HG02798 (cell line): ENCODE data around the gene ADGRG3.

Source experiments
- ATAC-seq: cut with Tn5 transposase; IDR thresholded peaks from one replicate; pipeline ENCODE4 v1.9.1; 2021; ENCODE audit warnings: mild to moderate bottlenecking; ENCODE audit not compliant: unreplicated experiment, poor library complexity

The ADGRG3 gene

DNA sequence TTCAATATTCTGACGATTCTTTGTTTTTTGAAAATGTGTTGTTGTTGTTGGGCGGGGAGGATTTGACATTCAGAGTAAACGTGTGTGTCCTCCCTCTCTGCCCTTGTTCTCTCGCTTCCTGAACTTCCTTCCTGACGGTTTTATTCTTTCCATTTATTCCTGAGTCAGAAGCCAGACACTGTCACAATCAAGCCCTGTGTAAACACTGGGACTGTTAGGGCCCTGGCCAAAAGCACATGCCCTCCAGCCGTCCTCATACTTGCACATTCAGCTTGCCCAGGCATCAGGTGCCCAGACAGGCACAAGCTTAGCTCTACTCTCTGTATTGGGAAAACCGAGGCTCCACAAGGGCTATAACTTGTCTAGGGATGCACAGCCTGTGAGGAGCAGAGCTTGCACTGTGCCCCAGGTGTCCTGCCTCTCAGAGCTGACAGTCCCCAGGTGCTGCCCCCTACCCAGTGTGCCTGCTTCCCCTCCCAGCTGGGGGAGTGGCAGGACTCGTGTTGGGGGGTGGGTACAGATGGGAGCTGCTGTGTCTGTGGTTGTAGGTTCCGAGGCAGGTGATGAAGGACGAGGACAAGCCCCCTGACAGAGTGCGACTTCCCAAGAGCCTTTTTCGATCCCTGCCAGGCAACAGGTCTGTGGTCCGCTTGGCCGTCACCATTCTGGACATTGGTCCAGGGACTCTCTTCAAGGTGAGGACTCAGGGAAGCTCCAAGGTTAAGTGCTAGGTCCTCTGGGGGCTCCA, 9.7 kb downstream of the ADGRG3 start:
- ATAC-seq: no peak

DNA sequence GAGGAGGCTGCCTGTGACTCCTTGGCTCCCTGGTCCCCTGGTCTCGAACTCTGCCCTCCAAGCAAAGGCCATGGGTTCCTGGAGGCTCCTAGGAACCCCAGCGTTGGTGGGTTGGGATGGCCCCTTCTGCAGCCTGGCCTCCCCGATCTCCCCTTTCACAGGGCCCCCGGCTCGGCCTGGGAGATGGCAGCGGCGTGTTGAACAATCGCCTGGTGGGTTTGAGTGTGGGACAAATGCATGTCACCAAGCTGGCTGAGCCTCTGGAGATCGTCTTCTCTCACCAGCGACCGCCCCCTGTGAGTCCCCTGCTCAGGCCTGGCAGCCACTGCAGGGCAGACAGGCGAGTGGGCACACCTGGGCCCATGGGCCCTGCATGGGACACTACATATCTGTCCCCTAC, 10.9 kb downstream of the ADGRG3 start:
- no peak for ATAC-seq

DNA sequence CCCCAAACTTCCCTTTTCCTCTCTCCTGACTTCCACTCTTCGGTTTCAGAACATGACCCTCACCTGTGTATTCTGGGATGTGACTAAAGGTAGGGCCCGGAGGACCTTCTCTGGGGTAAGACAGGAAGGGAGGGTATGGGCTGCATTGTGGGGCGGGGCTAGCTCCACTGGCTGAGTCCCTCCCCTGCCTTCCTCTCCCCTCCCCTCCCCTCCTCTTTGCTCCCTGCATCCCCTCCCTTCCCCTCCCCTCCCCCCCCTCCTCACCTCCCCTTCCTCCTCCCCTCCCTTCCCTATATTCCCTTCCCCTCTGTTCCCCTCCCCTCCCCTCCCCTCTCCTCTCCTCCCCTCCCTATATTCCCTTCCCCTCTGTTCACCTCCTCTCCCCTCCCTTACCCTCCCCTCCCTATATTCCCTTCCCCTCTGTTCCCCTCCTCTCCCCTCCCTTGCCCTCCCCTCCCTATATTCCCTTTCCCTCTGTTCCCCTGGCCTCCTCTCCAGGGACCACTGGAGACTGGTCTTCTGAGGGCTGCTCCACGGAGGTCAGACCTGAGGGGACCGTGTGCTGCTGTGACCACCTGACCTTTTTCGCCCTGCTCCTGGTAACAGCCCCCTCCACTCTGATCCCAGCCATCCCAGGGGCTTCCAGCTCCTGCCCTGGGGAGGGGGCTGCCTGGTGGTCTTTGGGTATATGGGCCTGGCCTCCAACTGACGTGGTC, 11.8 kb downstream of the ADGRG3 start:
- ATAC-seq: no peak

DNA sequence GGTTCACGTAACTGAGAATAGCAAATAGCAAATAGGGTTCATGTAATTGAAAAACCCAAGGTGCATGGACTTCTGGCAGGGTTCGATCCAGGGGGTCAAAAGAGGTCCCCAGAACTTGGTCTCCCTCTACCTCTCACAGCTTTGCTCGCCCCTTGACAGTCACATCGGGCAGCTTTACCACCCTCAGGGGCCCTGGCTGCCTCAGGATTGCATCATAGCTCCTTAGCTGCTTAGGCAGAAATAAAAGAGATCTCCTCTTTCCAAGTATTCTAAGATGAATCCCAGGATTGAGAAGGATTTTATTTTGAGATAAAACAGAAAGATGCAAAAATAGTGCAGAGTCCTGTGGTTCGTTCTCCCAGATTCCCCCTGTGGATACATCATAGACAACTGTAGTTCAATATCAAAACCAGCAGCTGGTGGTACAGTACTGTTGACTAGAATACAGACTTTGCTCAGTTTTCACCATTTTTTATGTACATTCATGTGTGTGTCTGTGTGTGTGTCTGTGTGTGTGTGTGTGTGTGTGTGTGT, 12.8 kb downstream of the ADGRG3 start:
- ATAC-seq: no peak

DNA sequence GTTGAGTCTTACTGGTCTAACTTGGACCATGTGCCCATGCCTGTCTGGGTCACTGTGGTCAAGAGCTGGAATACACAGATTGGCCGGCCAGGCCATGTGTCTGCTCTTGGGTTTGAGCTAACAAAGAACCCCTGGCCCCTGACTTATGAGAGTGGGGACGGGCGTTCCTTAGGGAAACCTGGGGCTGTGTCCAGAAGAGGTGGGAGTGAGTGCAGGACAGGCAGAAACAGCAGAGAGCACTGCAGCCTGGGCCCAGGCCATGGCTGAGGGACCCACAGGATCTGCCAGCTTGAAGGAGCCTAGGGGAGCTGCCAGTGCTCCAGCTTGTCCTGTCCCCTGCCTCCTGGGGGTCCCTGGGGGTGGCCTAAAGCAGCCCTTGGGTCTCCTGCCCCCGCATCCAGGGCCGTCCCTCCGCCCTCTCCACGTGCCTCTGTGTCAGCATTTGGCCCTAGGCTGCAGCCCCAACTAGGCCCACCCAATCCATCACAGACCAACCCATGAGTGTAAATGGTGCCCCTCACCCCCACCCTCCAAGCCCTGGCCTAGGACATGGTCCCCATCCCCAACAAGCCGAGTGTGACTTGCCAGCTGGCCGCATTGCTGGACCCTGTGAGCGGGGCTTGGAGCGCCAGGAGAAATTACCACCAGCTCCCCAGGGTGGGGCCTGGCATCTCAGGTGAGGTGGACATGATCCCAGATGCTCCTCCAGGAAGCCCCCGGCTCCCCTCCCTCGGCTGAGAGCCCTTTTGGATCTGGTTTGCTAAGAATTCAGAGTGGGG, 14.0 kb downstream of the ADGRG3 start:
- no peak for ATAC-seq

DNA sequence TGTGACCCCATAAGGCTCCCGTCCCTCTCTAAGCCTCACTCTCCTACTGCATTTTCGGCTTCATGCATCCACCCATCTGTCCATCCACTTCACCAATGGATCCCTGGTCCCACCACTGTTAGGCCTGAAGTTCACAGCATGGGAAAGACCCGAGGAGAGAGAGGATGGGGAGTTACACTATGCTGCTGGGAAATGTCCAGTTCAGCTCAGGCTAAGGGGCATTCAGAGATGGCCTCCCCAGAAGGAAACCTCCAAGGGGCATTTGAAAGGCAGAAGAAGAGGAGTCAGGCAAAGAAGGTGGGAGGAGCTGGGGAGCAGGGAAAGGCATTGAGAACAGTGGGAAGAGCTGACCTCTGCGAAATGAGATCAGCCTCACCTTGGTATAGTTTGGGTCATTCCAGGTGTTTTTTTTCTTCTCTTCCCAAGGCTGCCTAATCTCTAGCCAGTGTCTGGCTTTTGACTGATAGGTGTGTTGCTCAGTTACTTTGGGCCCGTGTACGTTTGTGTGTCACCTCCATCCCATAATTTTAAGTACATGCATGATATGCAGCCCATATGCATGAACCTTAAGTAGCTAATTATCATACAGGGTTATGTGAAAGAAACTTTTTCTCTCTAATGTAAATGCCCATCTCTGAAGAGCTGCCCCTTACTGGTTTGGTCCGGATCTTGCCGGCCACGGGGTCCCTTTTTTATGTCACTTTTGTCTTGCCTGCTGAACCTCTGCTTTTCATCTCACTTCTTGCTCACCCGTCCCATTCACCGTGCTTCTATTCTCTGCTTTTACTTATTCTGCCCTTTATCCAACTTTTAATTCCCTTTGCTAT, 14.9 kb downstream of the ADGRG3 start:
- no peak for ATAC-seq

DNA sequence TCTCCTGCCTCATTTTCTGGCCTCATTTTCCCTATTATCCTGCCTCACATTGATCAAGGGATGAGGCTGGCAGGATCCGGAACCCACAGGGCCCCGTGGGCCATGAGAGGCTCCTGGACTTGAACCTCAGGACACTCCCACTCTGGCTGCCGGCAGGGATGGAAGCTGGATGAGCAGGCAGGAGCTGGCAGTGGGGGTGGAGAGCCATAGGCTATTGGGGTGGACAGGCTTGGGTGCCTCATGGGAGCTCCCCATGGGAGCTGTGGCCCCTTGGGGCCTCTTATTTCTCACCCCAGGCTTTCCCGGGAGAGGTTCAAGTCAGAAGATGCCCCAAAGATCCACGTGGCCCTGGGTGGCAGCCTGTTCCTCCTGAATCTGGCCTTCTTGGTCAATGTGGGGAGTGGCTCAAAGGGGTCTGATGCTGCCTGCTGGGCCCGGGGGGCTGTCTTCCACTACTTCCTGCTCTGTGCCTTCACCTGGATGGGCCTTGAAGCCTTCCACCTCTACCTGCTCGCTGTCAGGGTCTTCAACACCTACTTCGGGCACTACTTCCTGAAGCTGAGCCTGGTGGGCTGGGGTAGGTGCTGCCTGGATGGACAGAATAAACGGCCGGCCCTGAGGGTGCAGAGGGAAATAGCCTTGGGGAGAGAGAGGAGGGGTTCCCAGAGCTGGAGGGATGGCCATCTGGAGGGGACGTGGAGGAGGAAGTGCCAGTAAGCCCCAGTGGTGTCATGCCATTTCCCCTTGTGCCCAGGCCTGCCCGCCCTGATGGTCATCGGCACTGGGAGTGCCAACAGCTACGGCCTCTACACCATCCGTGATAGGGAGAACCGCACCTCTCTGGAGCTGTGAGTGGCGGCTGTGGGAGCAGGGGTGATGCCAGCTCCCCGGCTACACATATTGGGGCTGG, 15.8 kb downstream of the ADGRG3 start:
- ATAC-seq: no peak

DNA sequence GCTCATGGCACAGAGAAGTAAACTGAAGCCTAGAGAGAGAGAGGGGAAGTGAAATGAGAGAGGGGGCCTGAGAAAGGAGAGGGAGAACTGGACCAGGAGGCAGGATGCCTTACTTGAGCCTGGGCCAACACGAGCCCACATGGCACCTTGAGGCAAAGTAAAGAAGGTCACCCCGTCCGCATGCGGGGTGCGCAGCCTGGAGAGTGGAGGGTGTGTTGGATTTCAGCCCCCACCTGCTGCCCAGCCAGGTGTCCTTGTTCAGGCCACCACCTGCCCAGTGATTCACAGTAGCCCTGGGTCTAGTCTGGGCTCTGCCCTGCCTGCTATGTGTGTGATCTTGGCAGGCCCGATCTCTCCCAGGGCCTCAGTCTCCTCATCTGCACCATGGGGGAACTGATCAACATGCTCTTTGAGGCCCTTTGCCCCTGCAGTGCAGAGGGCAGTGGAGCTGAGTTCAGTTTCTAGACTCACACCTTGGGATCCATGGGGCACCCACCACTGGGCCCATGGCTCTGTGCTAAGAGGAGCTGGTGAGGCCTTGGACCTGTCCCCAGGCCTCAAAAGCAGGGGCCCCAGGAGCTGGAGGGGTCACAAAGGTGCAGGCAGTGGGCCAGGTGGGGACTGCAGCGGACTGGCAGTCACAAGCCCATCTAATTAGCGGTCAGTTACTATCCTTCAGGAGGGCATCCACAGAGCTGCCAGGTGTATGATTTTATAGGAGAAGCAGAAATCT, 16.7 kb downstream of the ADGRG3 start:
- no peak for ATAC-seq

DNA sequence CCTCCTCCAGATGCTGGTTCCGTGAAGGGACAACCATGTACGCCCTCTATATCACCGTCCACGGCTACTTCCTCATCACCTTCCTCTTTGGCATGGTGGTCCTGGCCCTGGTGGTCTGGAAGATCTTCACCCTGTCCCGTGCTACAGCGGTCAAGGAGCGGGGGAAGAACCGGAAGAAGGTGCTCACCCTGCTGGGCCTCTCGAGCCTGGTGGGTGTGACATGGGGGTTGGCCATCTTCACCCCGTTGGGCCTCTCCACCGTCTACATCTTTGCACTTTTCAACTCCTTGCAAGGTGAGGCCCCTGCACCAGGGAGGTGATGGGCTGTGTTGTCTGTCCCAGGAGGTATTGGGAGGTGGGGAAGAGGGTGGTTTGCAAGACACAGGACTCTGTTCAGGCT, 17.5 kb downstream of the ADGRG3 start:
- no peak for ATAC-seq

DNA sequence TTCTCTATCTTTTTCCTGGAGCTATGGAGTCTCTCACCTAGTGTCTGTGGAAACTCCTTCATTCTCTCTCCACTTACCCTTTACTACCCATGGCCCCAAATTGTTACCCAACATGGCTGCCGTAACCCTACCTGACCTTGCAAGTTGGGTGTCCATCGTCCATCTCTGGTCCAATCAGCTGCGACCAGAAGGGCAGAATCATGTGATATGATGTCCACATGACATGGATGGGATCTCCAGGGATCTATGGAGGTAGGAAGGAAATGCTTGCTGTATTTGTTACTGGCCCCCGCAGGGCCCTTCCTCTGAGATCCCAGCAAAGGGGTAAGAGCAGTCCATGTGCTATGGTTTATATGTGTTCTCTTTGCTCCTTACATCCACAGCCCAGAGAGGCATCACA, 18.5 kb downstream of the ADGRG3 start:
- ATAC-seq: no peak

DNA sequence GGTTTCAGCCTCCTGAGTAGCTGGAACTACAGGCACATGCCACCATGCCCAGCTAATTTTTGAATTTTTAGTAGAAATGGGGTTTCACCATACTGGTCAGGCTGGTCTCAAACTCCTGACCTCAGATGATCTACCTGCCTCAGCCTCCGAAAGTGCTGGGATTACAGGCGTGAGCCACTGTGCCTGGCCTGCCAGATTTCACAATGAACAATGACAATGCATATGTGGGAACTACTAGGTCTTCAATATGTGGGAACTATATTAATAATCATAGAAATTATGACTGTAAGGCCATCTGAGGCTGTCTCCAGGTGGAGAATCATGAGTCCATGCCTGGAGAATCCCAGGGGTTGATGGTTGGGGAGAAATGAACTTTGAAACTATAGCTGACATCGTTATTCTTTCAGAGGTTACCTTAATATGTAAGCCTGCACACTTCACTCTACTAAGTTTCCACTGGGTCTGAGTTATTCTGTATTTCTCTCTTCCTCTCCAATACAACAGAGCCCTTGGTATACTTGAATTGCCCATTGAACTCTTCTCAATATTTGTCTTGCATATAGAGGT, 19.3 kb downstream of the ADGRG3 start:
- no peak for ATAC-seq

DNA sequence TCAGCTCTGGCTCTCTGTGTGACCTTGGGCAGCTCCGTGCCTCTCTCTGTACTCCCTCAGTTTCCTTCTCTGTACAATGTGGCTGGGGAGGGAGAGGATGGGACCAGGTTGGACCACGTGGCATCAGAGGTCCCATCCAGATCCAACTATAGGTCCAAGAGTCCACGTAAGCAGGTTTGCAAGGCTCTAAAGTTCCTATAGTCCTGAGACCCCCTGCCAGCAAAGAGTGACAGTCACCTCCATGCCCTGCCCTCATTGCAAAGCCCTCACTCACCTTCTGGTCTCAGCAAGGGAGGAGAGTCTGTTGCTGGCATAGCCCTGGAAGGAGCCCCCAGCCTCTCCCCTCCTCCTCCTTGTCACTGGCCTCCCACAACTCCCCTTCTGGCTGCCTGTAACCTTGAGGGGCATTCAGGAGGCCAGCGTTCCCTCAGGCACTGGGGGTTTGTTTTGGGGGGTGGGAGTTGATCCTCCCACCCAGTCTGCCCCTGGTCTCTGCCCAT, 20.4 kb downstream of the ADGRG3 start:
- no peak for ATAC-seq

DNA sequence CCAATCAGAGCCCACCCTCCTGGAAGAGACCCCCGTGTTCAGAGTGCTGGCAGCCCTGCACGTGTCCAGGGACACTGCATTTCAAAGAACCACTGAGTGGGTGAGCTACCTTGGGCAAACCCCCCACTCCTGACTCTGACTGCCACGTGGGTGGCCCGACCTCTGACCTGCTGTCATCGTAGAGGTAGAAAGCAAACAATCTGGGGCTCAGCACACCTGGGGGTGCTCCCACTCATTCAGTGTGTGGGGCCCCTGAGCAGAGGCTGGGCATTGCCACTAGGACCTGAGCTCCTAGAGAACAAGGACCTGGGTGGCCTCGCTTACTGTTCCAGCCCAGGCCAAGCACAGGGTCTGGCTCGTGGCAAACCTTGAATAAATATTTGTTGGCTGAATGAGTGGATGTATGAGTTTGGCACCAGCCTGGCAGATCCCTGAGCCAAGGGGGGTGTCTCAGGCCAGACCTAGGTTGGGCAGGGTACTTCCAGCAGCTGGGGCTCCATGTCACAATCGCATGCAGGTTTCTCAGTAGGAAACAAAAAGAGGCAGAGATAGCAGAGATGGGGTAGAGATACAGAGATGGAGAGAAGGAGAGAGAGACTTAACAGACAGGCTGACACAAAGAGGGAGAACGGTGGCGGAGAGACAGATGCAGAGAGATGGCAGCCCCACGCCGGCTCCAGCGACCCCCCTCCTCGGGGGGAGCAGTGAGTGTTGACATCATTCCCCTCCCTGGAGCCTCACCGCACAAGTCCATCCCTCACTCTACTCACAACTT, 21.1 kb downstream of the ADGRG3 start:
- no peak for ATAC-seq

DNA sequence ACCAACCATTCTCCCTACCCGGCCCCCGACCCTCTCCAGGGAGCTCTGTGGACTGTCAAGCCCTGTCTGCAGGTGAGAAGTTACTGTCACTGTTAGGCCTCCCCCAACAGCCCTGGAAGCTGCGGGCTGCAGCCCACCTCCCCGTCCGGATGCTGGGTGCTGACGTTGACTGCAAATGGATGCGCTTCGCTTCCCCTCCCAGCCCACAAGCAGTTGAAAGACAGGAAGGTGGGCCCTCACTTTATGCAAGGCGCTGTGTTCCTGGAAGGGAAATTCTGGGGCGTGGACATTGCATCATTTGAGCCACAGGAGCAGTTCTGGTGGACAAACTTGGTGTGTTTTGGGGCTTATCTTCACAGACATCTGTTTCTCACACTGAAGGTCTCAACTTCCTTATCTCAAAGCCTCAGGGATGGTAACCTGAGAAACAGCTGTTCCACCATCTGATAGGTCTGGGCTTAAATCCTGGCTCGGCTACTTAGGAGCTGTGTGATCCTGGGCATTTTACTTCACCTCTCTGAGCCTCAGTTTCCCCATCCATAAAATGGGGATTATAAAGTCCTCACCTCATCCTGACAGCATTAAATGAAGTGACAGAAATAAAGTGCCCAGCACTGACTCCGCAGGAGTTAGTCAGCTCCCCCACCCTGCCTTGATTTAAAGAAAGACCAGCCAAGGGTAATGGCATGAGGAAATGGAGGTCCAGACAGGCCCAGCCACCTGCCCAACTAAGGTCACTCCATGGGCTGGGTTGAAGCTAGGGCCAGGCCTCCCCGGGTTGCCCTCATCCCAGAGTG, 21.9 kb downstream of the ADGRG3 start:
- ATAC-seq: no peak

DNA sequence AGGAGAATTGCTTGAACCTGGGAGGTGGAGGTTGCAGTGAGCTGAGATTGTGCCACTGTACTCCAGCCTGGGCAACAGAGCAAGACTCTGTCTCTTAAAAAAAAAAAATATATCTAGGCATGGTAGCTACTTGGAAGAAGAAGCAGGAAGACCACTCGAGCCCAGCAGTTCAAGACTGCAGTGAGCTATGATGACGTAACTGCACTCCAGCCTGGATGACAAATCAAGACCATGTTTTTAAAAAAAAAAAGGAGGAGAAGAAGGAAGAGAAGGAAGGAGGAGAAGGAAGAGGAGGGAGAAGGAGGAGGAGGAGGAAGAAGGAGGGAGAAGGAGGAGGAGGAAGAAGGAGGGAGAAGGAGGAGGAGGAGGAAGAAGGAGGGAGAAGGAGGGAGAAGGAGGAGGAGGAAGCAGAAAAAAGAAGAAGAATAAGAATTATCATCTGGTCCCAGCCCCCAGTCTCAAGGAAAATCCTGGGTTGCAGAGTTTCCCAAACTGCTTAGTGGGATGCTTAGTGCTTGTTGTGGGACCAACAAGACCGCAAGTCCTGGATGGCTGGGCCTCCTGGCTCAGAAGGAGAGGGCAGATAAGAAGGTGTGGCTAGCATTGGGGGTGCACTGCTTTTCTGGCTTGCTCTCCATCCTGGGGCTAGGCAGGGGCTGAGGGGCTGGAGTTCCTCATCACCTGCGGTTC, 22.8 kb downstream of the ADGRG3 start:
- no peak for ATAC-seq

DNA sequence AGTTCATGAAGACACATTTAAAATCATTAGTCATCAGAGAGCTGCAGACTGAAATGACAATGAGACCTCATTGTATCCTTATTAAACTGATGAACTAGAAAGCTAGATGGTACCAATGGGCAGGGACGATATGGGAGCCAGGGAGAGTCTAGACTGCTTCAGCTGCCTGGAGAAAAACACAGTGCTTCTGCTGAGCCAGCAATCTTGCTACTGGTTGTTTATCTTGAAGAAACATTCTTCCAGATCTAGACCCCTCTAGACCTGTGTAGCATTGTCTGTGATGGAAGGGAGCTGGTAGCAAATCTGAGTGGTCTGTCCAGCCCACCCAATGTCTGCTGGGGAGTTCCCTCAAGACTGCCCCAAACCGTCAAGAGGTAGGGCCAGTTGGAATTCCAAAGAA, 24.5 kb downstream of the ADGRG3 start:
- ATAC-seq: no peak
